NCI-H2081 (cell line): Measurements from ENCODE around the gene COBLL1.
"Not testable (repeated sequence)": the region's sequence is repeated elsewhere in the genome, so short reads cannot be mapped to it uniquely, and the experiment has no call there.

ENCODE experiments used
- DNase-seq, 2 experiments: peaks; one replicate each; lab custom pipeline; 2025; lab: John Stamatoyannopoulos, UW

COBLL1 gene

GRCh38 chr2:164841719-164842623 lies at the start of gene COBLL1:
TSS of gene COBLL1 (minus strand) at chr2:164841823. CDS start at chr2:164841196, 627 bp downstream.
- DNase-seq, result peak; percentile 82 to 90

- DNase-seq, result no peak
Measured at GRCh38 chr2:164890544-164890943, 48.9 kb upstream of the COBLL1 start.

- DNase-seq, result no peak
Measured at GRCh38 chr2:164888592-164888991, 47.0 kb upstream of the COBLL1 start.

- DNase-seq, result no peak
Measured at GRCh38 chr2:164887434-164888144, 46.0 kb upstream of the COBLL1 start.

- DNase-seq, result no peak
Measured at GRCh38 chr2:164882276-164882675, 40.7 kb upstream of the COBLL1 start.

GRCh38 chr2:164881524-164881923 lies 39.9 kb upstream of the COBLL1 start:
- no peak for DNase-seq

GRCh38 chr2:164879901-164880535 lies 38.4 kb upstream of the COBLL1 start:
- no peak for DNase-seq

- DNase-seq, result no peak
Measured at GRCh38 chr2:164877927-164878326, 36.3 kb upstream of the COBLL1 start.

- no peak for DNase-seq
Measured at GRCh38 chr2:164877169-164877568, 35.5 kb upstream of the COBLL1 start.

GRCh38 chr2:164875334-164876205 lies 33.9 kb upstream of the COBLL1 start:
- no peak for DNase-seq

GRCh38 chr2:164873210-164873908 lies 31.7 kb upstream of the COBLL1 start:
- DNase-seq, result peak in 1 of 2 experiments; percentile 12

- DNase-seq, result no peak
Measured at GRCh38 chr2:164871404-164871803, 29.8 kb upstream of the COBLL1 start.

GRCh38 chr2:164869420-164869772 lies 27.8 kb upstream of the COBLL1 start:
- DNase-seq, result no peak

GRCh38 chr2:164868563-164869419 lies 27.2 kb upstream of the COBLL1 start:
- no peak for DNase-seq

GRCh38 chr2:164867779-164868397 lies 26.3 kb upstream of the COBLL1 start:
- no peak for DNase-seq

GRCh38 chr2:164866381-164866780 lies 24.8 kb upstream of the COBLL1 start:
- not testable (repeated sequence) for DNase-seq

- DNase-seq, result no peak
Measured at GRCh38 chr2:164860694-164861042, 19.0 kb upstream of the COBLL1 start.

GRCh38 chr2:164859906-164860693 lies 18.5 kb upstream of the COBLL1 start:
- DNase-seq, result not testable (repeated sequence)

GRCh38 chr2:164859251-164859818 lies 17.7 kb upstream of the COBLL1 start:
- no peak for DNase-seq
